Measurements from ENCODE around the gene GNGT2.

DNA sequence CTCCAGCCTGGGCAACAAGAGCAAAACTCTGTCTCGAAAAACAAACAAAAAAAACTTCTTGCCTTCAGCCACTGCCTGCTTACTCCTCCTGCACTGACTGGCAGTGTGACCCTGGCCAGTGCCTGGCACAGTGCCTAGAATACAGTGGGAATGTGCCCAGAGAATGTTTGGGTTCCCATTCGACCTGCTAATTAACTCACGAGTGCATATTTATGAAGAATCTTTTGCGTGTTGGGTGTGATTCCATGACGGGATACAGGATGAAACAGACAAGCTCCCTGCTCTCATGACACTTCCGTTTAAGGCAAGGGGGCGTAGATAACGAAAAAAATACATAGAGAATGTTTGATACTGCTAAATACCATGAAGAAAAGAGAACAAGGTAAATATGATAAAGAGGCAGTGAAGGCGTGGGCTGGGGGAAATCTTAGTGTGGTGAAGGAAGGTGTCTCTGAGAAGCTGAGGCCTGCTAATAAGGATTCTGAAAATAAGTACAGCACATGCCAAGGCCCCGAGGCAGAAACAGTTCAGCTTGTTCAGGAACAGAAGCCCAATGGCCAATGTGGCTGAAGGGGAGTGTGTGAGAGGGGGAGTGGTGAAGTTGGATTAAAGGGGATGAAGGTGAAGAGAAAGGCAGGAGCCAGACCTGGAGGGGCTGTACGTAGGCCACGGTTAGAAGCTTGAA lies 4.4 kb upstream of the GNGT2 start:
- no peak for TF ChIP-seq CTCF (optimal IDR thresholded peaks at IDR 0.05 in 1 of 3, IDR thresholded peaks at IDR 0.05 in 1 of 3, conservative IDR thresholded peaks at IDR 0.05 in 1 of 3; ENCODE audit: extremely low read depth in 1 of 3, insufficient read depth in 2 of 3, low read length in 3 of 3)
- no peak for TF ChIP-seq EZH2 (IDR thresholded peaks at IDR 0.05; ENCODE audit: low read length)
